Caco-2 (cell line): Measurements from ENCODE around the gene TBCE. TPM values are rescaled to one million over a fixed set of nuclear protein-coding genes. Genes with fewer than 3 reads are reported as not detected.

Source experiments
- BruUV-seq: library from RNA; stranded (reverse); fragments of 400-500 nt; replicated peaks from 2 replicates; lab custom pipeline; 2021; lab: Mats Ljungman, UMichigan
- CTCF ChIA-PET: fragments of 300-600 bp; sonication (Branson Sonifier 250); formaldehyde crosslinking; loops from one replicate; lab custom pipeline; 2022; ENCODE audit warnings: antibody characterized with exemption; lab: Charles Lee
- POLR2A ChIA-PET: fragments of 300-600 bp; sonication (Branson Sonifier 250); formaldehyde crosslinking; loops from one replicate; lab custom pipeline; 2022; ENCODE audit warnings: antibody characterized with exemption; lab: Charles Lee
- DNase-seq, 2 experiments: peaks; one replicate each; pipeline versions ENCODE4 v3.0.0 to v3.0.0-alpha.2; 2020 to 2022
- H3K27me3 ChIP-seq: replicated peaks from 2 replicates; pipeline ENCODE4 v1.6.0; 2011; ENCODE audit warnings: low read length; ENCODE audit not compliant: control insufficient read depth, insufficient read depth
- H3K36me3 ChIP-seq: 2 replicates; pipeline ENCODE4 v1.5.1; 2011; ENCODE audit warnings: low read length; ENCODE audit not compliant: control insufficient read depth, insufficient read depth
- H3K4me1 ChIP-seq: fragments of 250-450 bp; sonication (Bioruptor Pico); 2 replicates; pipeline ENCODE4 v1.5.1; 2020; ENCODE audit warnings: mild to moderate bottlenecking
- H3K4me3 ChIP-seq: 2 replicates; pipeline ENCODE4 v1.5.1; 2011; ENCODE audit warnings: low read depth, mild to moderate bottlenecking, control low read depth, low read length
- H3K9me3 ChIP-seq: fragments of 250-450 bp; sonication (Bioruptor Pico); 2 replicates; pipeline ENCODE4 v1.5.1; 2020; ENCODE audit warnings: mild to moderate bottlenecking, moderate library complexity
- H3K27ac Mint-ChIP-seq: one replicate; pipeline ENCODE4 v1.8.0; 2022; ENCODE audit warnings: mixed read lengths; ENCODE audit not compliant: unreplicated experiment
- H3K27me3 Mint-ChIP-seq: one replicate; pipeline ENCODE4 v1.8.0; 2022; ENCODE audit warnings: mixed read lengths; ENCODE audit not compliant: insufficient read depth, unreplicated experiment
- H3K36me3 Mint-ChIP-seq: one replicate; pipeline ENCODE4 v1.8.0; 2022; ENCODE audit warnings: mild to moderate bottlenecking, mixed read lengths; ENCODE audit not compliant: insufficient read depth, unreplicated experiment
- H3K4me1 Mint-ChIP-seq: one replicate; pipeline ENCODE4 v1.8.0; 2022; ENCODE audit warnings: low read depth, mixed read lengths; ENCODE audit not compliant: unreplicated experiment
- H3K4me3 Mint-ChIP-seq: one replicate; pipeline ENCODE4 v1.8.0; 2022; ENCODE audit warnings: mild to moderate bottlenecking, moderate library complexity, mixed read lengths; ENCODE audit not compliant: unreplicated experiment
- H3K9me3 Mint-ChIP-seq: one replicate; pipeline ENCODE4 v1.8.0; 2022; ENCODE audit warnings: mixed read lengths; ENCODE audit not compliant: unreplicated experiment
- intact Hi-C: fragments of 100-400 bp; cut with micrococcal nuclease; formaldehyde crosslinking; loops from one replicate; pipeline ENCODE4 v1.10.0; 2022; ENCODE audit not compliant: unreplicated experiment
- total RNA-seq: library from RNA; stranded (reverse); gene quantifications from 2 replicates; pipeline ENCODE4 v1.2.3, GENCODE V29; 2022
- TF ChIP-seq, protein P1 (sequence below), 2 experiments: fragments of 200-600 bp in 1 of 2; IDR thresholded peaks; 1 replicate in 1 of 2; 2 replicates in 1 of 2; pipeline versions ENCODE4 v1.5.1 to v1.8.0; 2011 to 2022; ENCODE audit warnings: antibody characterized with exemption in 1 of 2, control low read depth in 1 of 2, inconsistent platforms in 1 of 2, low read depth in 1 of 2, low read length in 1 of 2, mild to moderate bottlenecking in 1 of 2, moderate library complexity in 1 of 2; ENCODE audit not compliant: insufficient read depth in 1 of 2, severe bottlenecking in 1 of 2, unreplicated experiment in 1 of 2

TBCE gene
- total RNA-seq, 1 experiment from 2014 or later: 40.0 TPM

DNA sequence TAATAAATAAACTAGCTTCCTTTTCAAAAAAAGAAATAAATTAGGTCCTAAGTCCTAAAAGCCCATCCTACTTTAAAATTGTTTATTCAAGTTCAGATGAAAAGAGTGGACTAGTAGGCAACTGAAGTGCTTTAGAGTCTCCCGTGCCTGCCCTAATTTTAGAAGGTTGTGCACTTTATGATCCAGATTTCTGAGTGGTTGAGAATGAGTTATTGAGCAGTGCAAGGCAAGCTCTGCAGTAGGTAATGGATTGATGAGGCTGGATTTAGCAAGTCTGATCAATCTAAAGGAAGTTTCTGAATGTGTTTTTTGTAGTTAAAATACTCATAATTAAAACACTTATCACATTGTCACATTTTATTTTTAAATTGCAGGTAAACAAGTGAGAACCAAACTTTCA, 25.9 kb upstream of the TBCE start:
- Mint-ChIP-seq H3K4me1 (peaks cover 7% of the 10 kb centered on the region), H3K27me3 (no peaks in the 10 kb centered on the region), H3K36me3 (peaks cover 21% of the 10 kb centered on the region), H3K9me3 (no peaks in the 10 kb centered on the region), H3K27ac (no peak overlapping the region), H3K4me3 (no peak overlapping the region)
- Histone ChIP-seq H3K9me3 (no peaks in the 10 kb centered on the region), H3K27me3 (no peaks in the 10 kb centered on the region), H3K4me3 (no peak overlapping the region), H3K36me3 (peaks cover 3% of the 10 kb centered on the region), H3K4me1 (no peaks in the 10 kb centered on the region)
- ChIA-PET CTCF (interaction anchor here (1.3 kb wide), 1 partner anchor 74 kb away, joined by 6 read pairs; no protein-coding TSS in a partner anchor), POLR2A (no interaction called here)
- TF ChIP-seq, protein P1, sequence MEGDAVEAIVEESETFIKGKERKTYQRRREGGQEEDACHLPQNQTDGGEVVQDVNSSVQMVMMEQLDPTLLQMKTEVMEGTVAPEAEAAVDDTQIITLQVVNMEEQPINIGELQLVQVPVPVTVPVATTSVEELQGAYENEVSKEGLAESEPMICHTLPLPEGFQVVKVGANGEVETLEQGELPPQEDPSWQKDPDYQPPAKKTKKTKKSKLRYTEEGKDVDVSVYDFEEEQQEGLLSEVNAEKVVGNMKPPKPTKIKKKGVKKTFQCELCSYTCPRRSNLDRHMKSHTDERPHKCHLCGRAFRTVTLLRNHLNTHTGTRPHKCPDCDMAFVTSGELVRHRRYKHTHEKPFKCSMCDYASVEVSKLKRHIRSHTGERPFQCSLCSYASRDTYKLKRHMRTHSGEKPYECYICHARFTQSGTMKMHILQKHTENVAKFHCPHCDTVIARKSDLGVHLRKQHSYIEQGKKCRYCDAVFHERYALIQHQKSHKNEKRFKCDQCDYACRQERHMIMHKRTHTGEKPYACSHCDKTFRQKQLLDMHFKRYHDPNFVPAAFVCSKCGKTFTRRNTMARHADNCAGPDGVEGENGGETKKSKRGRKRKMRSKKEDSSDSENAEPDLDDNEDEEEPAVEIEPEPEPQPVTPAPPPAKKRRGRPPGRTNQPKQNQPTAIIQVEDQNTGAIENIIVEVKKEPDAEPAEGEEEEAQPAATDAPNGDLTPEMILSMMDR (IDR thresholded peaks at IDR 0.05; ENCODE audit: insufficient read depth in 1 of 2, low read depth in 1 of 2, low read length in 1 of 2, severe bottlenecking in 1 of 2, unreplicated experiment in 1 of 2): no peak
- BruUV-seq: no TSS peak
- intact Hi-C loops: no loop called here
- DNase-seq: no peak

DNA sequence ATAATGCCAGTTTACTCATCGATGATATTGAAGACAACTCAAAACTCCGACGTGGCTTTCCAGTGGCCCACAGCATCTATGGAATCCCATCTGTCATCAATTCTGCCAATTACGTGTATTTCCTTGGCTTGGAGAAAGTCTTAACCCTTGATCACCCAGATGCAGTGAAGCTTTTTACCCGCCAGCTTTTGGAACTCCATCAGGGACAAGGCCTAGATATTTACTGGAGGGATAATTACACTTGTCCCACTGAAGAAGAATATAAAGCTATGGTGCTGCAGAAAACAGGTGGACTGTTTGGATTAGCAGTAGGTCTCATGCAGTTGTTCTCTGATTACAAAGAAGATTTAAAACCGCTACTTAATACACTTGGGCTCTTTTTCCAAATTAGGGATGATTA, 25.2 kb upstream of the TBCE start:
- H3K36me3 ChIP-seq: peaks cover 3% of the 10 kb centered on the region
- no peaks in the 10 kb centered on the region for H3K9me3 ChIP-seq
- Mint-ChIP-seq H3K4me3 (no peak overlapping the region), H3K36me3 (peaks cover 14% of the 10 kb centered on the region), H3K4me1 (peaks cover 7% of the 10 kb centered on the region), H3K27ac (no peak overlapping the region), H3K9me3 (no peaks in the 10 kb centered on the region), H3K27me3 (no peaks in the 10 kb centered on the region)
- no peaks in the 10 kb centered on the region for H3K27me3 ChIP-seq
- TF ChIP-seq, protein P1 (IDR thresholded peaks at IDR 0.05; ENCODE audit: insufficient read depth in 1 of 2, low read depth in 1 of 2, low read length in 1 of 2, severe bottlenecking in 1 of 2, unreplicated experiment in 1 of 2): no peak
- no peaks in the 10 kb centered on the region for H3K4me1 ChIP-seq
- CTCF ChIA-PET: interaction anchor here (1.3 kb wide), 1 partner anchor 73 kb away, joined by 6 read pairs; no protein-coding TSS in a partner anchor
- POLR2A ChIA-PET: interaction anchor here (1.1 kb wide), 1 partner anchor 25 kb away, joined by 4 read pairs; the partner anchor contains the start of gene TBCE
- intact Hi-C loops: no loop called here
- BruUV-seq: no TSS peak
- no peak overlapping the region for H3K4me3 ChIP-seq
- DNase-seq: no peak

DNA sequence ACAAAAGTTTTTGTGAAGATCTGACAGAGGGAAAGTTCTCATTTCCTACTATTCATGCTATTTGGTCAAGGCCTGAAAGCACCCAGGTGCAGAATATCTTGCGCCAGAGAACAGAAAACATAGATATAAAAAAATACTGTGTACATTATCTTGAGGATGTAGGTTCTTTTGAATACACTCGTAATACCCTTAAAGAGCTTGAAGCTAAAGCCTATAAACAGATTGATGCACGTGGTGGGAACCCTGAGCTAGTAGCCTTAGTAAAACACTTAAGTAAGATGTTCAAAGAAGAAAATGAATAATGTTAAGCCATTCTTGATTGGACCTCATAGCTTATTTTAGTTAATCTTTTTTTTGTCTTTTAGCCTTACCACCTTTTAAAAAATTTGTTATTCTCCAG, 24.8 kb upstream of the TBCE start:
- Histone ChIP-seq H3K27me3 (no peaks in the 10 kb centered on the region), H3K36me3 (peaks cover 3% of the 10 kb centered on the region), H3K9me3 (no peaks in the 10 kb centered on the region), H3K4me3 (no peak overlapping the region), H3K4me1 (no peaks in the 10 kb centered on the region)
- TSS peak; percentile 55 for BruUV-seq
- TF ChIP-seq, protein P1 (IDR thresholded peaks at IDR 0.05; ENCODE audit: insufficient read depth in 1 of 2, low read depth in 1 of 2, low read length in 1 of 2, severe bottlenecking in 1 of 2, unreplicated experiment in 1 of 2): no peak
- DNase-seq: no peak
- Mint-ChIP-seq H3K27ac (no peak overlapping the region), H3K9me3 (no peaks in the 10 kb centered on the region), H3K27me3 (no peaks in the 10 kb centered on the region), H3K4me3 (no peak overlapping the region), H3K4me1 (peaks cover 7% of the 10 kb centered on the region), H3K36me3 (peaks cover 14% of the 10 kb centered on the region)
- ChIA-PET POLR2A (interaction anchor here (1.1 kb wide), 1 partner anchor 25 kb away, joined by 4 read pairs; the partner anchor contains the start of gene TBCE), CTCF (interaction anchor here (0.8 to 1.3 kb wide), 2 partner anchors 15 to 73 kb away, joined by 3 to 6 read pairs; no protein-coding TSS in a partner anchor)
- intact Hi-C loops: no loop called here
